PC-9 (cell line): Measurements from ENCODE around the gene ZNF474. TPM values are rescaled to one million over a fixed set of nuclear protein-coding genes. Genes with fewer than 3 reads are reported as not detected.
"Not testable (repeated sequence)": the region's sequence is repeated elsewhere in the genome, so short reads cannot be mapped to it uniquely, and the experiment has no call there.

ENCODE experiments used
- BruUV-seq: library from RNA; stranded (reverse); fragments of 400-500 nt; replicated peaks from 2 replicates; lab custom pipeline; 2021; lab: Mats Ljungman, UMichigan
- CTCF ChIA-PET: fragments of 300-600 bp; sonication (Branson Sonifier 250); formaldehyde crosslinking; loops from one replicate; lab custom pipeline; 2022; ENCODE audit warnings: antibody characterized with exemption; lab: Charles Lee
- POLR2A ChIA-PET: fragments of 300-600 bp; sonication (Branson Sonifier 250); formaldehyde crosslinking; loops from one replicate; lab custom pipeline; 2022; ENCODE audit warnings: antibody characterized with exemption; ENCODE audit not compliant: unreplicated experiment; lab: Charles Lee
- DNase-seq, 2 experiments: peaks; one replicate each; pipeline versions ENCODE4 v3.0.0 to v3.0.0-alpha.2; 2015 to 2022; ENCODE audit warnings: mixed read lengths in 1 of 2
- H2AFZ ChIP-seq: fragments of 200-600 bp; sonication (generic); 2 replicates; pipeline ENCODE4 v1.8.1; 2017; ENCODE audit warnings: antibody characterized with exemption
- H3F3A ChIP-seq: fragments of 200-600 bp; sonication (generic); 2 replicates; pipeline ENCODE4 v1.8.1; 2017; ENCODE audit warnings: antibody characterized with exemption, mild to moderate bottlenecking, low read depth; ENCODE audit not compliant: insufficient read depth
- H3K27ac ChIP-seq: fragments of 200-600 bp; sonication (generic); 2 replicates; pipeline ENCODE4 v1.6.1; 2016; ENCODE audit warnings: mixed run types
- H3K27me3 ChIP-seq: fragments of 200-600 bp; sonication (generic); 2 replicates; pipeline ENCODE4 v1.6.1; 2016; ENCODE audit warnings: low read depth, mixed run types; ENCODE audit not compliant: insufficient read depth
- H3K36me3 ChIP-seq: fragments of 200-600 bp; sonication (generic); 2 replicates; pipeline ENCODE4 v1.6.1; 2016; ENCODE audit warnings: low read depth, mixed run types
- H3K4me1 ChIP-seq: fragments of 200-600 bp; sonication (generic); replicated peaks from 2 replicates; pipeline ENCODE4 v1.6.1; 2016; ENCODE audit warnings: mixed run types; ENCODE audit not compliant: insufficient read depth
- H3K4me2 ChIP-seq: fragments of 200-600 bp; sonication (generic); 2 replicates; pipeline ENCODE4 v1.6.1; 2017; ENCODE audit warnings: mixed run types
- H3K4me3 ChIP-seq: fragments of 200-600 bp; sonication (generic); 2 replicates; pipeline ENCODE4 v1.6.1; 2016; ENCODE audit warnings: mixed run types
- H3K79me2 ChIP-seq: fragments of 200-600 bp; sonication (generic); 2 replicates; pipeline ENCODE4 v1.6.1; 2017; ENCODE audit warnings: low read depth, mixed run types
- H3K9me2 ChIP-seq: fragments of 200-600 bp; sonication (generic); 2 replicates; pipeline ENCODE4 v1.8.1; 2017; ENCODE audit warnings: mild to moderate bottlenecking; ENCODE audit not compliant: insufficient read depth
- H3K9me3 ChIP-seq: fragments of 200-600 bp; sonication (generic); 2 replicates; pipeline ENCODE4 v1.8.1; 2016; ENCODE audit warnings: low read depth; ENCODE audit not compliant: insufficient read depth
- H4K20me1 ChIP-seq: fragments of 200-600 bp; sonication (generic); 2 replicates; pipeline ENCODE4 v1.8.1; 2017; ENCODE audit not compliant: insufficient read depth
- CTCF ChIP-seq: fragments of 200-600 bp; sonication (generic); conservative IDR thresholded peaks from 2 replicates; pipeline ENCODE4 v1.6.1; 2017; ENCODE audit warnings: mixed run types, antibody characterized with exemption, mild to moderate bottlenecking, moderate library complexity
- EZH2 ChIP-seq: fragments of 200-600 bp; sonication (generic); IDR thresholded peaks from 2 replicates; pipeline ENCODE4 v1.8.0; 2017; ENCODE audit warnings: antibody characterized with exemption, low read depth
- intact Hi-C: fragments of 100-400 bp; cut with micrococcal nuclease; formaldehyde crosslinking; loops from one replicate; pipeline ENCODE4 v1.10.0; 2022; ENCODE audit not compliant: unreplicated experiment
- total RNA-seq: library from RNA; stranded (reverse); gene quantifications from 2 replicates; pipeline ENCODE4 v1.2.3, GENCODE V29; 2021

The ZNF474 gene
- total RNA-seq, 1 experiment from 2014 or later = not detected

- no peak for DNase-seq
- Histone ChIP-seq H3F3A (no peaks in the 10 kb centered on the region), H3K79me2 (no peaks in the 10 kb centered on the region), H3K4me2 (no peak overlapping the region), H3K27me3 (no peaks in the 10 kb centered on the region), H3K4me1 (peaks cover 2% of the 10 kb centered on the region), H4K20me1 (no peaks in the 10 kb centered on the region), H3K9me2 (no peaks in the 10 kb centered on the region), H3K36me3 (no peaks in the 10 kb centered on the region), H3K4me3 (no peak overlapping the region), H3K27ac (no peak overlapping the region), H2AFZ (no peak overlapping the region), H3K9me3 (no peaks in the 10 kb centered on the region)
- CTCF ChIA-PET = no interaction called here
- TF ChIP-seq EZH2 = no peak
- no peak for TF ChIP-seq CTCF
- no TSS peak for BruUV-seq
- intact Hi-C loops = loop anchor here (10.0 kb wide), 1 partner anchor 61 kb away; no protein-coding TSS in a partner anchor
- POLR2A ChIA-PET = no interaction called here
Measured at GRCh38 chr5:122093415-122094180, 35.7 kb upstream of the ZNF474 start.

- POLR2A ChIA-PET, H3K27ac ChIP-seq, H4K20me1 ChIP-seq, H3K79me2 ChIP-seq, H3K4me2 ChIP-seq, H3K4me3 ChIP-seq, DNase-seq, CTCF ChIA-PET, H3K9me3 ChIP-seq, H3K9me2 ChIP-seq, H2AFZ ChIP-seq, H3K27me3 ChIP-seq, H3F3A ChIP-seq, H3K4me1 ChIP-seq, H3K36me3 ChIP-seq, BruUV-seq: not testable (repeated sequence)
- intact Hi-C loops = loop anchor here (10.0 kb wide), 1 partner anchor 61 kb away; no protein-coding TSS in a partner anchor
Measured at GRCh38 chr5:122094251-122094650, 35.1 kb upstream of the ZNF474 start.

GRCh38 chr5:122095158-122095557, 34.2 kb upstream of the ZNF474 start:
- no peaks in the 10 kb centered on the region for H3K27me3 ChIP-seq
- no TSS peak for BruUV-seq
- H3K9me3 ChIP-seq = no peaks in the 10 kb centered on the region
- POLR2A ChIA-PET = no interaction called here
- intact Hi-C loops = loop anchor here (10.0 kb wide), 1 partner anchor 60 kb away; no protein-coding TSS in a partner anchor
- H3K4me3 ChIP-seq = no peak overlapping the region
- no peaks in the 10 kb centered on the region for H3F3A ChIP-seq
- H3K4me2 ChIP-seq = no peak overlapping the region
- H2AFZ ChIP-seq = no peak overlapping the region
- no peaks in the 10 kb centered on the region for H3K79me2 ChIP-seq
- H3K9me2 ChIP-seq = no peaks in the 10 kb centered on the region
- no peak overlapping the region for H3K27ac ChIP-seq
- TF ChIP-seq EZH2 (no peak), CTCF (no peak)
- no peaks in the 10 kb centered on the region for H4K20me1 ChIP-seq
- H3K36me3 ChIP-seq = no peaks in the 10 kb centered on the region
- CTCF ChIA-PET = no interaction called here
- DNase-seq = no peak
- peaks cover 13% of the 10 kb centered on the region for H3K4me1 ChIP-seq
